ENCODE data around the gene KCNQ1. TPM values are rescaled to one million over a fixed set of nuclear protein-coding genes. Genes with fewer than 3 reads are reported as not detected.

KCNQ1 gene
- total RNA-seq, 3 donors from 2014 or later (not counting 1 experiment from before 2014, with no cell fraction given) = 1.9 to 7.8 (median 3.3) TPM

- H3K27me3 Mint-ChIP-seq (ENCODE audit: low read depth in 2 of 2) = peaks cover 8 to 20% of the 10 kb centered on the region in 2 donors
- H3K27ac ChIP-seq (ENCODE audit: low read length) = no peak overlapping the region
- no peaks in the 10 kb centered on the region for H3K9me3 Mint-ChIP-seq
- no peaks in the 10 kb centered on the region for H3K36me3 Mint-ChIP-seq
- peaks cover 11% of the 10 kb centered on the region for H3K4me1 ChIP-seq (ENCODE audit: control insufficient read depth, insufficient read depth, low read length)
- H3K4me1 Mint-ChIP-seq = peaks cover 5 to 10% of the 10 kb centered on the region in 2 donors
- no peaks in the 10 kb centered on the region for H3K9me3 ChIP-seq (ENCODE audit: control insufficient read depth, insufficient read depth, low read length)
- DNase-seq (no peak), ATAC-seq (no peak)
- intact Hi-C loops (cut with micrococcal nuclease) = no loop called here
- no peak overlapping the region for H3K4me3 ChIP-seq (ENCODE audit: low read length)
- no peaks in the 10 kb centered on the region for H3K36me3 ChIP-seq (ENCODE audit: control insufficient read depth, insufficient read depth, low read length)
- no peak overlapping the region for H3K27ac Mint-ChIP-seq
- 84% methylated on average over 19 of the region's 19 CpGs for WGBS (ENCODE audit: insufficient coverage)
- H3K4me3 Mint-ChIP-seq = no peak overlapping the region
- peaks cover 8% of the 10 kb centered on the region for H3K27me3 ChIP-seq (ENCODE audit: control insufficient read depth, insufficient read depth, low read length)
- TF ChIP-seq, protein P1, sequence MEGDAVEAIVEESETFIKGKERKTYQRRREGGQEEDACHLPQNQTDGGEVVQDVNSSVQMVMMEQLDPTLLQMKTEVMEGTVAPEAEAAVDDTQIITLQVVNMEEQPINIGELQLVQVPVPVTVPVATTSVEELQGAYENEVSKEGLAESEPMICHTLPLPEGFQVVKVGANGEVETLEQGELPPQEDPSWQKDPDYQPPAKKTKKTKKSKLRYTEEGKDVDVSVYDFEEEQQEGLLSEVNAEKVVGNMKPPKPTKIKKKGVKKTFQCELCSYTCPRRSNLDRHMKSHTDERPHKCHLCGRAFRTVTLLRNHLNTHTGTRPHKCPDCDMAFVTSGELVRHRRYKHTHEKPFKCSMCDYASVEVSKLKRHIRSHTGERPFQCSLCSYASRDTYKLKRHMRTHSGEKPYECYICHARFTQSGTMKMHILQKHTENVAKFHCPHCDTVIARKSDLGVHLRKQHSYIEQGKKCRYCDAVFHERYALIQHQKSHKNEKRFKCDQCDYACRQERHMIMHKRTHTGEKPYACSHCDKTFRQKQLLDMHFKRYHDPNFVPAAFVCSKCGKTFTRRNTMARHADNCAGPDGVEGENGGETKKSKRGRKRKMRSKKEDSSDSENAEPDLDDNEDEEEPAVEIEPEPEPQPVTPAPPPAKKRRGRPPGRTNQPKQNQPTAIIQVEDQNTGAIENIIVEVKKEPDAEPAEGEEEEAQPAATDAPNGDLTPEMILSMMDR (IDR thresholded peaks at IDR 0.05) = no peak
Observed at GRCh38 chr11:2881076-2881980, 436.5 kb downstream of the KCNQ1 start.

DNA sequence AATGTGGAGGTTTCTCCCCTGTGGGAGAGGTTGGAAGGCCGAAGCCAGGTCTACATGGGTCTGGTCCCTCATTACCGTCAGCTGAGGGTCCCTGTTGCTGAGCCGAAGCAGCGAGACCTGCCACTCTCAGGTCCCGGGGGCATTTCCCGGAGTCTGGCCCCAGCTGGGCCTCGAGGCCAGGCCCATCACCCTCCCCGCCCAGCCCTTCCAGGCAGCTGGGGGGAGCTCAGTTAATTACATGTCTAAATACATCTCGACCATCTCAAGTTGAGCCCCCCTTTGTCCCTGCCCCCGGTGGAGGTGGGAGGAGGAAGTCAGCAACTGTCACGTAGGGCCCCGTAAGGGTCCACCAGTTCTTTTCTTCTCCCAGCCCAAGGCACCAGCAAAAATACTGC lies 437.2 kb downstream of the KCNQ1 start:
- intact Hi-C loops (cut with micrococcal nuclease) = no loop called here
- H3K9me3 ChIP-seq (ENCODE audit: control insufficient read depth, insufficient read depth, low read length) = no peaks in the 10 kb centered on the region
- 82% methylated on average over 12 of the region's 12 CpGs for WGBS (ENCODE audit: insufficient coverage)
- Mint-ChIP-seq H3K9me3 (no peaks in the 10 kb centered on the region), H3K4me1 (peaks cover 5 to 10% of the 10 kb centered on the region in 2 donors), H3K27me3 (ENCODE audit: low read depth in 2 of 2) (peaks cover 8 to 20% of the 10 kb centered on the region in 2 donors), H3K27ac (no peak overlapping the region), H3K4me3 (no peak overlapping the region), H3K36me3 (no peaks in the 10 kb centered on the region)
- no peak overlapping the region for H3K27ac ChIP-seq (ENCODE audit: low read length)
- H3K36me3 ChIP-seq (ENCODE audit: control insufficient read depth, insufficient read depth, low read length) = no peaks in the 10 kb centered on the region
- H3K4me1 ChIP-seq (ENCODE audit: control insufficient read depth, insufficient read depth, low read length) = peaks cover 14% of the 10 kb centered on the region
- DNase-seq (no peak), ATAC-seq (no peak)
- TF ChIP-seq, protein P1 (IDR thresholded peaks at IDR 0.05) = no peak
- no peak overlapping the region for H3K4me3 ChIP-seq (ENCODE audit: low read length)
- peaks cover 8% of the 10 kb centered on the region for H3K27me3 ChIP-seq (ENCODE audit: control insufficient read depth, insufficient read depth, low read length)

- WGBS (ENCODE audit: insufficient coverage) = 86% methylated on average over 11 of the region's 11 CpGs
- intact Hi-C loops (cut with micrococcal nuclease) = no loop called here
- H3K27ac ChIP-seq (ENCODE audit: low read length) = no peak overlapping the region
- no peak for DNase-seq
- H3K27me3 ChIP-seq (ENCODE audit: control insufficient read depth, insufficient read depth, low read length) = peaks cover 8% of the 10 kb centered on the region
- TF ChIP-seq, protein P1 (IDR thresholded peaks at IDR 0.05) = no peak
- peaks cover 5 to 10% of the 10 kb centered on the region in 2 donors for H3K4me1 Mint-ChIP-seq
- ATAC-seq = no peak
- no peaks in the 10 kb centered on the region for H3K9me3 ChIP-seq (ENCODE audit: control insufficient read depth, insufficient read depth, low read length)
- H3K27me3 Mint-ChIP-seq (ENCODE audit: low read depth in 2 of 2) = peaks cover 8 to 20% of the 10 kb centered on the region in 2 donors
- no peaks in the 10 kb centered on the region for H3K36me3 ChIP-seq (ENCODE audit: control insufficient read depth, insufficient read depth, low read length)
- H3K36me3 Mint-ChIP-seq = no peaks in the 10 kb centered on the region
- H3K4me1 ChIP-seq (ENCODE audit: control insufficient read depth, insufficient read depth, low read length) = peaks cover 14% of the 10 kb centered on the region
- H3K27ac Mint-ChIP-seq = no peak overlapping the region
- H3K4me3 Mint-ChIP-seq = peak overlapping the region; percentile 77
- no peak overlapping the region for H3K4me3 ChIP-seq (ENCODE audit: low read length)
- no peaks in the 10 kb centered on the region for H3K9me3 Mint-ChIP-seq
Observed at GRCh38 chr11:2882396-2883110, 437.7 kb downstream of the KCNQ1 start.
